HEK293T (cell line): Measurements from ENCODE around the gene RIPK3.

Source experiments
- CTCF ChIA-PET: fragments of 350-600 bp; formaldehyde crosslinking; extraction: SDS; loops from one replicate; lab custom pipeline; 2021; ENCODE audit warnings: antibody characterized with exemption, inconsistent platforms; lab: Yijun Ruan, JAX
- POLR2A ChIA-PET: fragments of 350-600 bp; formaldehyde crosslinking; extraction: SDS; loops from one replicate; lab custom pipeline; 2020; ENCODE audit warnings: antibody characterized with exemption, inconsistent platforms; lab: Yijun Ruan, JAX
- DNase-seq: peaks from one replicate; pipeline ENCODE4 v3.0.0; 2012; ENCODE audit warnings: mixed read lengths; ENCODE audit errors: extremely low spot score
- ARNT ChIP-seq: fragments of 450-650 bp; IDR thresholded peaks from 2 replicates; pipeline ENCODE4 v1.6.1; 2017; ENCODE audit warnings: mild to moderate bottlenecking
- BHLHE40 ChIP-seq: fragments of 450-650 bp; IDR thresholded peaks from 2 replicates; pipeline ENCODE4 v1.6.1; 2016; ENCODE audit warnings: mild to moderate bottlenecking, moderate library complexity, borderline replicate concordance
- CTBP1 ChIP-seq: fragments of 450-650 bp; IDR thresholded peaks from 2 replicates; pipeline ENCODE4 v1.6.1; 2016; ENCODE audit warnings: borderline replicate concordance
- ELF4 ChIP-seq: fragments of 450-650 bp; IDR thresholded peaks from 2 replicates; pipeline ENCODE4 v1.6.1; 2017; ENCODE audit warnings: antibody characterized with exemption
- FOXA1 ChIP-seq: fragments of 450-650 bp; IDR thresholded peaks from 2 replicates; pipeline ENCODE4 v1.6.1; 2016; ENCODE audit warnings: mild to moderate bottlenecking
- FOXK2 ChIP-seq: fragments of 450-650 bp; IDR thresholded peaks from 2 replicates; pipeline ENCODE4 v1.6.1; 2016; ENCODE audit warnings: mild to moderate bottlenecking
- FOXM1 ChIP-seq: fragments of 450-650 bp; IDR thresholded peaks from 2 replicates; pipeline ENCODE4 v1.6.1; 2017; ENCODE audit warnings: mild to moderate bottlenecking, borderline replicate concordance
- HDGF ChIP-seq: fragments of 450-650 bp; IDR thresholded peaks from 2 replicates; pipeline ENCODE4 v1.6.1; 2017; ENCODE audit warnings: antibody characterized with exemption, borderline replicate concordance
- L3MBTL2 ChIP-seq: fragments of 450-650 bp; conservative IDR thresholded peaks from 2 replicates; pipeline ENCODE4 v1.6.1; 2016; ENCODE audit warnings: mild to moderate bottlenecking
- LEF1 ChIP-seq: fragments of 450-650 bp; IDR thresholded peaks from 2 replicates; pipeline ENCODE4 v1.6.1; 2017; ENCODE audit warnings: mild to moderate bottlenecking, borderline replicate concordance
- NFRKB ChIP-seq: fragments of 450-650 bp; IDR thresholded peaks from 2 replicates; pipeline ENCODE4 v1.6.1; 2016; ENCODE audit warnings: mild to moderate bottlenecking, moderate library complexity
- PKNOX1 ChIP-seq: fragments of 450-650 bp; IDR thresholded peaks from 2 replicates; pipeline ENCODE4 v1.6.1; 2016
- SP1 ChIP-seq: fragments of 450-650 bp; IDR thresholded peaks from 2 replicates; pipeline ENCODE4 v1.6.1; 2017
- SUZ12 ChIP-seq: fragments of 450-650 bp; IDR thresholded peaks from 2 replicates; pipeline ENCODE4 v1.6.1; 2016; ENCODE audit warnings: mild to moderate bottlenecking
- TARDBP ChIP-seq: fragments of 450-650 bp; IDR thresholded peaks from 2 replicates; pipeline ENCODE4 v1.6.1; 2016
- ZNF384 ChIP-seq: fragments of 450-650 bp; IDR thresholded peaks from 2 replicates; pipeline ENCODE4 v1.6.1; 2016

RIPK3 gene

GRCh38 chr14:24292118-24292807 lies 47.5 kb downstream of the RIPK3 start:
- DNase-seq, result no peak
- ChIA-PET POLR2A (interaction anchor here (0.6 to 2.9 kb wide), 5 partner anchors 21 to 355 kb away, joined by 3 to 22 read pairs (median 5); partner anchors contain the start of genes PSME2, RABGGTA, RNF31 and TINF2), CTCF (interaction anchor here (1.2 to 1.9 kb wide), 3 partner anchors 16 to 50 kb away, joined by 5 to 8 read pairs (median 5); partner anchors contain the start of genes CIDEB and TINF2)
- no peak for TF ChIP-seq FOXM1
- no peak for TF ChIP-seq BHLHE40
- no peak for TF ChIP-seq TARDBP
- no peak for TF ChIP-seq ELF4
- TF ChIP-seq FOXA1, result no peak
- TF ChIP-seq PKNOX1, result no peak
- TF ChIP-seq FOXK2, result no peak
- TF ChIP-seq LEF1, result no peak
- TF ChIP-seq CTBP1, result no peak
- no peak for TF ChIP-seq SUZ12

- no peak for DNase-seq
- ChIA-PET POLR2A (interaction anchor here (0.6 to 2.9 kb wide), 6 partner anchors 8 to 354 kb away, joined by 3 to 22 read pairs (median 4); partner anchors contain the start of genes DHRS1, NOP9, RABGGTA and TINF2), CTCF (interaction anchor here (1.7 to 1.9 kb wide), 2 partner anchors 16 to 20 kb away, joined by 6 to 8 read pairs; partner anchors contain the start of genes CIDEB and RABGGTA)
- TF ChIP-seq L3MBTL2 (no peak), PKNOX1 (no peak), BHLHE40 (no peak), CTBP1 (no peak), HDGF (no peak)
Observed at GRCh38 chr14:24291446-24292117, 48.2 kb downstream of the RIPK3 start.

GRCh38 chr14:24290746-24291145 lies 49.0 kb downstream of the RIPK3 start:
- ChIA-PET CTCF (interaction anchor here (1.7 kb wide), 1 partner anchor 19 kb away, joined by 6 read pairs; the partner anchor contains the start of gene RABGGTA), POLR2A (interaction anchor here (0.9 to 2.9 kb wide), 4 partner anchors 8 to 48 kb away, joined by 3 to 22 read pairs (median 8); partner anchors contain the start of genes DHRS1, NOP9, RABGGTA and TINF2)
- TF ChIP-seq CTBP1, result no peak
- TF ChIP-seq LEF1, result no peak
- TF ChIP-seq ZNF384, result no peak
- TF ChIP-seq ARNT, result no peak
- DNase-seq, result no peak

- TF ChIP-seq ZNF384, result no peak
- TF ChIP-seq BHLHE40, result no peak
- TF ChIP-seq SP1, result no peak
- no peak for TF ChIP-seq SUZ12
- TF ChIP-seq FOXA1, result no peak
- TF ChIP-seq CTBP1, result no peak
- TF ChIP-seq FOXK2, result no peak
- POLR2A ChIA-PET, result interaction anchor here (0.7 to 1.4 kb wide), 5 partner anchors 19 to 152 kb away, joined by 3 to 6 read pairs (median 4); partner anchors contain the start of genes CHMP4A and TINF2
- CTCF ChIA-PET, result interaction anchor here (0.6 to 1.7 kb wide), 2 partner anchors 9 to 18 kb away, joined by 4 to 6 read pairs; partner anchors contain the start of gene RABGGTA
- DNase-seq, result no peak
Observed at GRCh38 chr14:24289649-24290280, 50.0 kb downstream of the RIPK3 start.

GRCh38 chr14:24286996-24287395 lies 52.8 kb downstream of the RIPK3 start:
- no peak for DNase-seq
- CTCF ChIA-PET, result interaction anchor here (2.4 kb wide), 1 partner anchor 10 kb away, joined by 8 read pairs; no protein-coding TSS in a partner anchor
- POLR2A ChIA-PET, result interaction anchor here (2.0 kb wide), 1 partner anchor 44 kb away, joined by 8 read pairs; the partner anchor contains the start of gene TINF2
- TF ChIP-seq TARDBP, result no peak
- TF ChIP-seq L3MBTL2, result no peak
- TF ChIP-seq NFRKB, result no peak
- no peak for TF ChIP-seq SUZ12
- TF ChIP-seq ELF4, result no peak
- TF ChIP-seq FOXK2, result no peak
- TF ChIP-seq SP1, result no peak
- no peak for TF ChIP-seq PKNOX1
- TF ChIP-seq FOXA1, result no peak
- TF ChIP-seq CTBP1, result no peak
